GM21737 (cell line): ENCODE data around the gene MIGA2.
"Not testable (repeated sequence)": the region's sequence is repeated elsewhere in the genome, so short reads cannot be mapped to it uniquely, and the experiment has no call there.

ENCODE experiments used
- ATAC-seq: cut with Tn5 transposase; IDR thresholded peaks from one replicate; pipeline ENCODE4 v1.9.1; 2021; ENCODE audit warnings: mild to moderate bottlenecking, moderate library complexity; ENCODE audit not compliant: unreplicated experiment

MIGA2 gene

GRCh38 chr9:129035838-129036237, 588 bp upstream of the MIGA2 start:
- not testable (repeated sequence) for ATAC-seq

GRCh38 chr9:129036923-129037766, 719 bp downstream of the MIGA2 start:
- ATAC-seq = no peak

GRCh38 chr9:129037767-129038098, 1.3 kb downstream of the MIGA2 start:
- ATAC-seq = no peak

GRCh38 chr9:129038109-129038852, 1.9 kb downstream of the MIGA2 start:
- no peak for ATAC-seq

GRCh38 chr9:129040113-129040643, 3.8 kb downstream of the MIGA2 start:
- ATAC-seq = no peak

GRCh38 chr9:129042016-129042415, 5.6 kb downstream of the MIGA2 start:
- ATAC-seq = no peak

- ATAC-seq = no peak
Measured at GRCh38 chr9:129052592-129052991, 16.2 kb downstream of the MIGA2 start.

- ATAC-seq = no peak
Measured at GRCh38 chr9:129053020-129053419, 16.6 kb downstream of the MIGA2 start.

GRCh38 chr9:129054163-129054851, 17.9 kb downstream of the MIGA2 start:
- ATAC-seq = no peak

GRCh38 chr9:129058965-129059795, 22.8 kb downstream of the MIGA2 start:
- no peak for ATAC-seq

- no peak for ATAC-seq
Measured at GRCh38 chr9:129059796-129060785, 23.7 kb downstream of the MIGA2 start.

- ATAC-seq = no peak
Measured at GRCh38 chr9:129060991-129061390, 24.6 kb downstream of the MIGA2 start.

- no peak for ATAC-seq
Measured at GRCh38 chr9:129063061-129063460, 26.6 kb downstream of the MIGA2 start.

- ATAC-seq = no peak
Measured at GRCh38 chr9:129064499-129064908, 28.1 kb downstream of the MIGA2 start.

- no peak for ATAC-seq
Measured at GRCh38 chr9:129068110-129068509, 31.7 kb downstream of the MIGA2 start.

GRCh38 chr9:129068990-129069861, 32.8 kb downstream of the MIGA2 start:
- ATAC-seq = peak; percentile 64

- no peak for ATAC-seq
Measured at GRCh38 chr9:129069862-129070641, 33.6 kb downstream of the MIGA2 start.
